Activated CD4-positive, alpha-beta T cell treated with anti-CD3 and anti-CD28 coated beads for 48 hours (primary cell): ENCODE measurements around the gene SORL1.

Source experiments
- DNase-seq: peaks from one replicate; pipeline ENCODE4 v3.0.0-alpha.2; 2020

Gene SORL1

GRCh38 chr11:121431820-121432526 is 20.1 kb upstream of the SORL1 start:
- DNase-seq: no peak

GRCh38 chr11:121435132-121435531 is 17.0 kb upstream of the SORL1 start:
- no peak for DNase-seq

GRCh38 chr11:121435551-121436511 is 16.3 kb upstream of the SORL1 start:
- no peak for DNase-seq

- no peak for DNase-seq
These were observed 15.0 kb upstream of the SORL1 start for GRCh38 chr11:121437018-121437685.

- DNase-seq: no peak
These were observed 14.4 kb upstream of the SORL1 start for GRCh38 chr11:121437686-121438078.

- DNase-seq: no peak
These were observed 12.8 kb upstream of the SORL1 start for GRCh38 chr11:121439337-121439736.

GRCh38 chr11:121439759-121440158 is 12.4 kb upstream of the SORL1 start:
- no peak for DNase-seq

- no peak for DNase-seq
These were observed 10.6 kb upstream of the SORL1 start for GRCh38 chr11:121441521-121441920.

- peak; percentile 56 for DNase-seq
These were observed 8.3 kb upstream of the SORL1 start for GRCh38 chr11:121443688-121444275.

- DNase-seq: no peak
These were observed 7.6 kb upstream of the SORL1 start for GRCh38 chr11:121444526-121444925.

GRCh38 chr11:121445071-121445768 is 6.9 kb upstream of the SORL1 start:
- no peak for DNase-seq

- DNase-seq: no peak
These were observed 5.4 kb upstream of the SORL1 start for GRCh38 chr11:121446752-121447156.

- no peak for DNase-seq
These were observed 4.1 kb upstream of the SORL1 start for GRCh38 chr11:121448011-121448410.

- no peak for DNase-seq
These were observed 3.6 kb upstream of the SORL1 start for GRCh38 chr11:121448431-121448941.

GRCh38 chr11:121449123-121449522 is 3.0 kb upstream of the SORL1 start:
- DNase-seq: no peak

- DNase-seq: no peak
These were observed 2.5 kb upstream of the SORL1 start for GRCh38 chr11:121449626-121450025.

- no peak for DNase-seq
These were observed 1.7 kb upstream of the SORL1 start for GRCh38 chr11:121450401-121450800.

GRCh38 chr11:121451178-121451985 is 732 bp upstream of the SORL1 start:
- peak; percentile 57 for DNase-seq

- peak; percentile 64 for DNase-seq
These were observed 566 bp downstream of the SORL1 start, which contains the start of gene SORL1-AS1 for GRCh38 chr11:121452609-121453150. SORL1-AS1 (minus strand) TSS chr11:121452967.

GRCh38 chr11:121453589-121454299 is 1.6 kb downstream of the SORL1 start:
- no peak for DNase-seq
